Thoracic aorta (tissue), 2 donors: ENCODE measurements around the gene OXCT1. TPM values are rescaled to one million over a fixed set of nuclear protein-coding genes. Genes with fewer than 3 reads are reported as not detected.

ENCODE experiments used
- ATAC-seq: fragments of 150-250 bp; one replicate; pipeline ENCODE4 v1.8.0; 2017; ENCODE audit warnings: low read depth; ENCODE audit not compliant: insufficient number of reproducible peaks, low FRiP score
- DNase-seq: peaks from one replicate; pipeline ENCODE4 v3.0.0-alpha.2; 2020; ENCODE audit warnings: low spot score
- H3K27ac ChIP-seq, 2 donors: fragments of 200-600 bp; sonication (generic); 1 replicate in 1 of 2; 2 replicates in 1 of 2; pipeline ENCODE4 v1.5.1; 2016; ENCODE audit warnings: mild to moderate bottlenecking in 2 of 2, moderate library complexity in 2 of 2
- H3K27me3 ChIP-seq: fragments of 200-600 bp; sonication (generic); replicated peaks from 2 replicates; pipeline ENCODE4 v1.6.0; 2016; ENCODE audit warnings: mild to moderate bottlenecking; ENCODE audit not compliant: insufficient read depth
- H3K36me3 ChIP-seq: fragments of 200-600 bp; sonication (generic); one replicate; pipeline ENCODE4 v1.5.1; 2016
- H3K4me1 ChIP-seq, 2 donors: fragments of 200-600 bp; sonication (generic); 1 replicate in 1 of 2; 2 replicates in 1 of 2; pipeline versions ENCODE4 v1.5.1 to v1.6.0; 2016; ENCODE audit warnings: low read depth in 2 of 2, mild to moderate bottlenecking in 1 of 2; ENCODE audit not compliant: control insufficient read depth in 1 of 2
- H3K4me3 ChIP-seq: fragments of 200-600 bp; sonication (generic); 2 replicates; pipeline ENCODE4 v1.5.1; 2016; ENCODE audit warnings: mild to moderate bottlenecking
- H3K9me3 ChIP-seq: fragments of 200-600 bp; sonication (generic); 2 replicates; pipeline ENCODE4 v1.5.1; 2016
- CTCF ChIP-seq: fragments of 200-600 bp; sonication (generic); IDR thresholded peaks from one replicate; pipeline ENCODE4 v1.5.1; 2019; ENCODE audit warnings: antibody characterized with exemption
- total RNA-seq, 2 donors: library from RNA; depleted of rRNA; stranded (reverse); fragments of >200 nt; gene quantifications; one replicate each; pipeline versions ENCODE4 v1.1.0 to v1.2.3, GENCODE V29; 2016

The OXCT1 gene
- total RNA-seq, 2 donors from 2014 or later: 19.6 to 30.6 TPM

DNA sequence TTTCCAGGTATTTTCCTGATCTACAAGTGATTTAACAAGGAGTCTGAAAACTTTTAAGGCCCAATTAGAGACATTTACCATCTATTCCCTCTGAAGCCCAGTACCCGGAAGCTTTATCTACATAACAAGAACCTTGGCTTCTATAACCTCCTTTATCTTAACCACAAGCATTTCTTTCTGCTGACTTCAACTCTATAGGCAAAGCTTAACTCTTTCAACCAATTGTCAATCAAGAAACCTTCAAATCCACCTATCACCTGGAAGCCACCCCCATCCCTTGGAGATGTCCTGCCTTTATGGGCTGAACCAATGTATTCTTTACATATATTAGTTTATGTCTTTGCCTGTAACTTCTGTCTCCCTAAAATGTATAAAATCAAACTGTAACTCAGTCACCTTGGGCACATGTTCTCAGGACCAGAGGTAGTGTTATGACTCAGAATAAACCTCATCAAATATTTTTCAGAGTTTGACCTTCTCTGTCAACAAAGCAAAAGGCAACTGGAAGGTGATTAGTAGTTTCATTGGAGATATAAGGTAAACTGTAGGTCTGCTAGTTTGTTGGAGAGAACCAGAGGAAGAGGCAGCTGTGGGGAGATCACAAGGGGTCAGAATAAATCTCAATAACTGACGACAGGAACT, 21.0 kb upstream of the OXCT1 start:
- DNase-seq (no peak), ATAC-seq (no peak)
- H3K27ac ChIP-seq: no peak overlapping the region
- no peaks in the 10 kb centered on the region for H3K9me3 ChIP-seq
- no peaks in the 10 kb centered on the region for H3K36me3 ChIP-seq
- H3K4me1 ChIP-seq: no peaks in the 10 kb centered on the region
- no peak for TF ChIP-seq CTCF
- H3K27me3 ChIP-seq: no peaks in the 10 kb centered on the region
- H3K4me3 ChIP-seq: no peak overlapping the region

GRCh38 chr5:41885286-41885685, 15.1 kb upstream of the OXCT1 start:
- H3K9me3 ChIP-seq: no peaks in the 10 kb centered on the region
- H3K27ac ChIP-seq: no peak overlapping the region
- H3K36me3 ChIP-seq: no peaks in the 10 kb centered on the region
- H3K4me1 ChIP-seq: peaks cover 0 to 7% of the 10 kb centered on the region in 2 donors
- no peaks in the 10 kb centered on the region for H3K27me3 ChIP-seq
- DNase-seq (no peak), ATAC-seq (no peak)
- H3K4me3 ChIP-seq: no peak overlapping the region
- TF ChIP-seq CTCF: no peak

DNA sequence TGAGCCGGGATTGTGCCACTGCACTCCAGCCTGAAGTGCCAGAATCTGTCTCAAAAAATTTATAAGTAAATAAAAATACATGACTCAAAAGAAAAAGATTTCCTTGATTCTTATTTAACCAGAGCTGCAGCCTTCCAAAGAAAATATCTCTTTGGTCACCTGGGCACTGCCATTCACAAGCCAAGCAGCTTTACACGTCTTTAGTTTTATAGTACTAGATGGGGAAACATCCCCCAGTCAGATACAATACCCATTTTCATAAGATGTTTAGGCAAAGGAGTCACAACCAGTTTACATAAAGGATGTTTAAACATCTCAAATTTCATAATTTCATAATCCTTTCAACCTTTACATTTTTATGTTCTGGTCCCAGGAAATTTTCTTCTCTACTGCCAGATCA, 13.7 kb upstream of the OXCT1 start:
- H3K4me1 ChIP-seq: peaks cover 0 to 7% of the 10 kb centered on the region in 2 donors
- H3K27ac ChIP-seq: no peak overlapping the region
- ATAC-seq: no peak

DNA sequence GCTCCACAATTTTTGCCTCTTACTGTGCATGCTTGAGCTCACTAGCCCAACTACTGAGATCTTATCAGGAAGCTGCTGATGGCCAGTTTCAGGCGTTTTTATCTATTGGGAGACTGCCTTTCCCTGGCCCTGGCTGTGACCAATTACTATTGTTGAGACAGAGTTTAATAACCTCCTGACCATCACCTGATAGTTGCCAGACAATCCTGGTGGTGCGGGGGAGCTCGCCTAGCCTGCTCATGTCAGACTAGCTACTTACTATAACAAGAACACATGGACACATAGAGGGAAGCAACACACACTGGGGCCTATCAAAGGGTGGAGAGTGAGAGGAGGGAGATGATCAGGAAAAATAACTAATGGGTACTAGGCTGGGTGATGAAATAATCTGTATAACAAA, 13.0 kb upstream of the OXCT1 start:
- Histone ChIP-seq H3K9me3 (no peaks in the 10 kb centered on the region), H3K27me3 (no peaks in the 10 kb centered on the region), H3K27ac (no peak overlapping the region), H3K36me3 (no peaks in the 10 kb centered on the region), H3K4me3 (no peak overlapping the region), H3K4me1 (peaks cover 0 to 7% of the 10 kb centered on the region in 2 donors)
- no peak for TF ChIP-seq CTCF
- no peak for DNase-seq
- ATAC-seq: no peak

More for the DNA sequence above, 13.7 kb upstream of the OXCT1 start:
- no peak for DNase-seq
- H3K36me3 ChIP-seq: no peaks in the 10 kb centered on the region
- no peak for TF ChIP-seq CTCF
- no peaks in the 10 kb centered on the region for H3K27me3 ChIP-seq
- no peak overlapping the region for H3K4me3 ChIP-seq
- H3K9me3 ChIP-seq: no peaks in the 10 kb centered on the region

GRCh38 chr5:41882765-41883164, 12.5 kb upstream of the OXCT1 start:
- Histone ChIP-seq H3K4me3 (no peak overlapping the region), H3K27me3 (no peaks in the 10 kb centered on the region), H3K27ac (no peak overlapping the region), H3K9me3 (no peaks in the 10 kb centered on the region), H3K4me1 (peaks cover 0 to 7% of the 10 kb centered on the region in 2 donors), H3K36me3 (no peaks in the 10 kb centered on the region)
- no peak for ATAC-seq
- TF ChIP-seq CTCF: no peak
- no peak for DNase-seq
